Inflammatory macrophage (primary cell): ENCODE results near the gene AP1G1.
A peak's percentile ranks its signal among the peaks of the same experiment; 100 is the strongest.

Experiments
- DNase-seq, 2 donors: peaks; one replicate each; pipeline ENCODE4 v3.0.0-alpha.2; 2020 to 2022

Gene AP1G1

DNA sequence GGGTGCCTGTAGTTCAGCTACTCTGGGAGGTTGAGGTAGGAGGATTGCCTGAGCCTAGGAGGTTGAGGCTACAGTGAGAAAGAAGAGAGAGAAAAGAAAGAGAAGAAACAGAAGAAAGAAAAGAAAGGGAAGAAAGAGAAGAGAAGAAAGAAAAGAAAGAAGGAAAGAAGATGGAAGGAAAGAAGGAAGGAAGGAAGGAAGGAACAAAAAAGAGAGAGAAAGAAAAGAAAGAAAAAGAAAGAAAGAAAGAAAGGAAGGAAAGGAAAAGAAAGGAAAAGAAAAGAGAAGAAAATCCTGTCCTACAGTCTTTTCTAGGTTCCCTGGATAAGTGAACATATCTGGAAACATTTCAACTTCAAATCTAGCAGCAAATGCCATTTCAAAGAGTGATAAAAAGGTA is 54.5 kb downstream of the AP1G1 start:
- DNase-seq = no peak

DNA sequence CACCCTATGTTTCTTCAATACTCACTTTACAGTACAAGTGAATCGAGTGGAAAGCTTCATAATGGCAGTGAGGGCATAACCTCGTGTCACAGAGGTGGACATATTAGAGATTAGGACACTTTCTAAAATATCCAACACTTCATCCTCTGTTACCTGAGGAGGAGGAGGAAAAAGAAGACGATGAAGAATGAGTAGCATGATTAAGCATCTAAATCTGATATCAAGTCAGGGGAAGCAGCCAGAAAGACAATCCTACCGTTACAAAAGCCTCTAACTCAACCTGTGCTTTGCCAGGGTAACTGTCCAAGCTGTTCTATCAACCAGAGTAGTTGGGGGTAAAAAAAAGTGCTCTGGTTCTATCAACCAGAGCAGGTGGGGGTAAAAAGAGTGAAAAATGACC is 60.4 kb downstream of the AP1G1 start:
- no peak for DNase-seq

DNA sequence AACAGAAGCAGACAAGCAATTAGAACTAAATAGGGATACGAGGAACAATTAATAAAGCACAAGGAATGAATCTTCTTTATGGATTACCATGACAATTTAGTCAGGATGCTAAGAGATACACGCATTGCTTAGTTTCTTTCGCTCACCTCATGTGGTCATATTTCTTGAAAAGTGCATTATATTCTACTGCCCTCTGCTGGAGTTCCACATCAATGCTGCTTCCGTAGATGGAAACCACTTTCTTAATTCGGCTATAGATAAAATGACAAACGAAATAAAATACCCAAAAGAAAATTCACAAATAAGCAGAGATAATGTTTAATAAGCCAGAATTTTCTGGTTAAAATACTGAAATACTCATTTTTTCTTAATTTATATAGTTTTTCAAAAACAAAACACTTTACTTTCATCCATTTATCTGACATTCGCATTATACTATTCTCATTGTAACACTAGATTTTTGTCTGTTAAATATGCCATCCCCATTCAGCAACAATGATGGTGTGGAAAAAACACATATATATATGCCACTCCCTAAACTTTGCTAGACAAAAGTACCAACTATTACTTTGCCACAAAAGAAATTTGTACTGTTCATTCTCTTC is 62.1 kb downstream of the AP1G1 start:
- peak; percentile 41 to 43 for DNase-seq

- no peak for DNase-seq
Measured at GRCh38 chr16:71738855-71739254, 69.8 kb downstream of the AP1G1 start.

DNA sequence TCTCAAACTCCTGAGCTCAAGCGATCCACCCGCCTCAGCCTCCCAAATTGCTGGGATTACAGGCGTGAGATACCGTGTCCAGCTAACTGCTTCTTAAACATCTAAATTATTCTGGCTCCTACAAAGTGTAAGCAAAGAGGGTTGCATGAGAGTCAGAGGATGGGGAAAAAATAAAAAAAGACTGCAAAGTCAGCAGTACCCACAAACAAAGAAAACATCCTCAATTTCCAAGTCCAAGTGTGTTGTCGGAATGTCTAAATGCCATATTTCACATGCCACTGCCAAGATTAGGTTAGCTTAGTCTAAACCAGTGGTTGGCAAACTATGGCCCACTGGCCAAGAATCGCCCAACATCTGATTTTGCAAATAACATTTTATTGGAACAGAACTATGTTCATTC is 71.1 kb downstream of the AP1G1 start:
- no peak for DNase-seq

DNA sequence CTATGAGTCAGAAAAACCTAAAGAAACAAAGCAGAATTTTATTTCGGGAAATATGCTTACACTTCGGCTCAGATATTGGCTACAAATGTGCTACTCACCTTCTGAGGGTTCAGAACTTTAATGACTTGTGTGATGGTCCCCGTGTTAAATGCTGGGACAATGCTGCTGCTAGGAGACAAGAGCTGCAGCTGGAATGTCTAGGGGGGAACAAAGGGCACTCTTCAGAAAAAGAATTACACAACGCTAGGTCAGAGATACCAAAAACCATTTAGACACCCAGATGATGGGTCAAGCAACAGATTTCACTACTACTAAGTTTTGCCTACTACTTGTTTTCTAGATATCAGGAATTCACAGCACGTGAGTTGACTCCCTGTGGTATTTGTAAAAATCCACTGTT is 74.1 kb downstream of the AP1G1 start:
- no peak for DNase-seq

DNA sequence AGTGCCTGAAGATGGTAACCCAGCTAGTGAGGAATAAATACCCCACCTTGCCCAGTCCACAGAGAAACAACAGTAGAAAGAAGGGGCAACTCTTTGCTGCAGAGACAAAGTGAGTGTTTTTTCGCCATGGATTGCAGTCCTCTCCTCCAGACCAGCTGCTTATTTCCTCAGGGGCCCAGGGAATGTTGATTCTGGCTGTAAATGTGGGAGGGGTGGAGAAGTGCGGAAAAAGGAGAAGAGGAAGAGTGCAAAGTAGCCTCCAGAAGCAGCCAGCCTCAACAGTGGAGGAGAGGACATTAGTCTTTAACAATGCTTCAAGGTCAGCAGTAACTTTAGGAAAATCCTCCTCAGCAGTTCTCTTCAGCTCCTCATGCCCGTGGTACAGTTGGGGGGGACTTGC is 76.0 kb downstream of the AP1G1 start:
- no peak for DNase-seq

DNA sequence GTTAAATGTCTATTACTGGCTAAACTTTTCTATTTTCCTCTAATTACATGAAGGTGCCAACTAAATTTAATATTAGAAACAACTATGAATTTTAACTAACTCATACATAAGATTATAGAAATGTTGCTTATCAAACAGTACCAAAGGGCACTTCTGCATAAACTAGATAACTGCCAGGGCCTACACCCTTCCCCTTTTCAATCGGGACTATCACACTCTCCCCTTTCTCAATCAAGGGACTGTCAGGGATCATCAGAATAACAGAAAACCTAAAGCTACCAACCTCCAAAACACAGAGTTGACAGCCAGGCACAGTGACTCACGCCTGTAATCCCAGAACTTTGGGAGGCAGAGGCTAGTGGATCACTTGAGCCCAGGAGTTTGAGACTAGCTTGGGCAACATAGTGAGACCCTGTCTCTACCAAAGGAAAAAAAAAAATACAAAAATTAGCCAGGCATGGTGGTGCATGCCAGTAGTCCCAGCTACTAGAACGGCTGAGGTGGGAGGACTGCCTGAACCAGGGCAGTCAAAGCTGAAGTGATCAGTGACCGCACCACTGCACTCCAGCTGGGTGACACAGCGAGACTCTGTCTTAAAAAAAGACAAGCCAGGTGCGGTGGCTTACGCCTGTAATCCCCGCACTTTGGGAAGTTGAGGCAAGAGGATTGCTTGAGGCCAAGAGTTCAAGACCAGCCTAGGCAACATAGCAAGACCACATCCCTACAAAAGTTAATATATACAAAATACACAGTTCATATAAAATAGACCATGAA is 80.9 kb downstream of the AP1G1 start:
- DNase-seq = peak; percentile 21 to 56

DNA sequence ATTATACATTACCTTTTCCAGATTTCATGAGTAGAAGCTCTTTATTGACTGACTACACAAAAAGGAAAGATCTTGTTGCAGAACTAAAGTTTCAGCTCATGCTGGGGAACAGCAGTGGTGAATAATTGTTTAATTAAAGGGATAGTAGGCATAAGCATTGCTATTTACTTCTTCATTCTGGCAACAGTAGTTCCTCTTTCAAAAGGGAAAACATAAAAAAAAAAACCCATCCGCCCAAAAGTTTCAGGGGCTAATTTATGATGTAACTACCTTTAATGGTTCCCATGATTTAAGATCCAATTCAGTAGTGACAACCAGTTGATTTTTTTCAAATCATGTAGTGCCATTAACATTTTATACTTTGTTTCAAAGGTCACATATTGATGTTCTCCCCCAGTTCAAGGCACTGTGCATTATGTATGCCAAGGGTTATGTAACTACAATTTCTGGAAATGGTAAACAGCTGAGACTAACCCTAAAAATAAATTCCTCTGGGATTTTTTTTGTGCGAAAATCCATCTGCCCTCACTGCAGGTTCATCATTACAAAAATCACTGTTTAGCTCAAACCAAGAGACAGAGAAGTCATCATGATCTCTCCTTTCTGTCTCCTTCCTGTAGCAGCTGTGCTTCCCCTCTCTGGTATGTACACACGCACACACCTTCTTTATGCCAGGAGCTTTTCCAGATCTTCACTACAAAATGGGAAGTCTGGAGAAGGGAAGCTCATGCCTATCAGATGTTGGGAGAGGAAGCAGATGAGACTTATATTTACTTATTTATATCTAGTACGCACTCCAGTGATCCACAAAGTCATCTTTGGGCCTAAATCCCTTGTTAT is 81.9 kb downstream of the AP1G1 start:
- DNase-seq = peak; percentile 40 to 70

DNA sequence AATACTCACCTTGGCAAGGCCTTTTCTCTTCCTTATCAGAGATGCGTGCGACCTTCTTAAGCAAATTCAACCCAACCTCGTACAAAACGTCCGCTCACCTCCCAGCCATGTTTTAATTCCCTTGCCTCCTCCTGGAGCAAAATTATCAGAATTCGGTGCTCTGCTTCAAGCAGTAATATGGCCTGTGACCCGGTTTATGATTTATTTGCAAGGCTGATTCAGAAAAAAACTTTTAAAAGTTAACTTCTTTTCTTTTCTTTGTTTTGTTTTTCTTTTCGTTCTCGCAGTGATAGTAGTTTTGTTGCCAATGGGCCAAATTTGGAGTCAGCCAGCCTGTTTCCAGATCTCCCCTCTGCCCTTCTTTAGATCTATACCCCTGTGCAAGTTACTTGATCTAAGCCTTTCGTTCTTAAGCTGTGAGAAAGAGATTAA is 84.3 kb downstream of the AP1G1 start, which contains the start of gene PHLPP2:
TSS of gene PHLPP2 (minus strand) at position 382 of the 432 bp plus-strand sequence. CDS start 9,906 bp downstream, outside the sequence.
- DNase-seq = no peak

DNA sequence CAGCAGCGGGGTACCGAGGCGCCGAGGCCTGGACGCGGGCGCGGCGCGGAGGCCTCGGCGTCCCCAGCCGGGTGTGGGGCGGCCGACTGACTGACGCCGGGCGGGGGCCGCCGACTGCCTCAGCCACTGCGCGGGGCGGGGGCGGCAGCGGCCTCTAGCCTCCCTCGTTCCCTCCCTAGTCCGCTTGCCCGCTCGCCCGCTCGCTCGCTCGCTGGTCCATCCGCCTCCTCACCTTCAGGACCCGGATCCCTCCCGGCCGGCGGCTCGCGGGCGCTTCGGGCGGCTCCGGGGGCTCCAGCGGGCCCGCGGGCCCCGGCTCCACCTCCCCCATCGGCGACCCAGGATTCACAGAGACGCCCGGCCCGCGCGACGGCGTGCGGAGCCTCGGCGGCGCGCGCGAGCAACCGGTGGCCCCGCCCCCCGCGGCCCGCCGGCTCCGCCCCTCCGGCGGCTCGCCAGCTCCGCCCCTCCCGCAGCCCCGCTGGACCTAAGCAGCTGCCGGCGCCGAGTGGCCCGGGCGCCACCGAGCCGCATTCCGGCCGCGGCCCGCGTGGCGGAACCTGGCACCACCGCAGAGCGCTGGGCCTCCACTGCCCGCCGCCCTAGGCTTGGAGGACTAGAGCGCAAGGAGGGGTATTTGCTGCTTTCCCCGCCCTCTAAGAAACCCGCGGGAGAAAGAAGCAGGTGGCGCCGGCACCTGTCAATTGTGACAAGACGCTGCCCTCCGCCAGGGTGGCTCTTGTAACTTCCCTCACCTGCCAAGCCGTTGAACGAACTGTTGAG is 84.9 kb downstream of the AP1G1 start:
- peak; percentile 60 to 78 for DNase-seq

GRCh38 chr16:71722801-71723536 is 85.7 kb downstream of the AP1G1 start:
- peak; percentile 5 to 50 for DNase-seq

- DNase-seq = no peak
Measured at GRCh38 chr16:71721066-71721740, 87.4 kb downstream of the AP1G1 start.

- no peak for DNase-seq
Measured at GRCh38 chr16:71712501-71712900, 96.1 kb downstream of the AP1G1 start.

- no peak for DNase-seq
Measured at GRCh38 chr16:71711789-71712188, 96.8 kb downstream of the AP1G1 start.

- DNase-seq = no peak
Measured at GRCh38 chr16:71709229-71709781, 99.3 kb downstream of the AP1G1 start.

GRCh38 chr16:71708696-71709095 is 99.9 kb downstream of the AP1G1 start:
- DNase-seq = no peak

DNA sequence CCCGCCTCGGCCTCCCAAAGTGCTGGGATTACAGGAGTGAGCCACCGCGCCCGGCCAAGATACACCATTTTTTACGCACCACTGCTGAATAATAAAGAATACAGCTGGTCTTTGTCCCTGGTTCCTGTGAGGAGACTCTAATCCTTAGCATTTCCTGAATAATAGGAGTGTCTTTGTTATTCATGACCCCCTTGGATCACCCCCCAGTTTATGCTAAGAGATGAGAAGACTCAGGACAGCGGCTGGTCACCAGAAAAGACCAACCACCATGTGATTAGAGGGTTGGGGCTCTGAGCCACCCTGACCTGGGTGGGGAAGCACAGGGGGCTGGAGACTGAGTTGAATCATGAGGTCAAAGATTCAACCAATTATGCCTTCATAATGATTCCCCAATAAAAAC is 101.4 kb downstream of the AP1G1 start:
- no peak for DNase-seq

DNA sequence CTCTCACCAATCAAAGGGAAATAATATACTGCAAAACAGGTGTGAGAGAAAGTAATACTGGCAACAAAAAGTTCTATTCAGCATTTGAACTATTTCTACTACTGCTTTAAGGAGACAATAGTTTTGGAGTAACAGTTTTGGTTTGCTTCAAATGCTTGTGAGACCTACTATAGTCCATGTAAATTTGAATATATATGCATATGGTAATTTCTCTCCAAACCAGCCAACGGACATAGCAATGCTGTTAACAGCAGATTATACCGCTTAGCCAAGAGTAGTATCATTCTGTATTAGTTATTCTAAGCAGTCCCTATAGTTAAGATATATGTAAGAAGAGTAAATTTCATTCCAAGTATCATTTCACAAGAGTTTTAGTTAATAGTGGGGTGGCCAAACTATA is 102.6 kb downstream of the AP1G1 start:
- no peak for DNase-seq

DNA sequence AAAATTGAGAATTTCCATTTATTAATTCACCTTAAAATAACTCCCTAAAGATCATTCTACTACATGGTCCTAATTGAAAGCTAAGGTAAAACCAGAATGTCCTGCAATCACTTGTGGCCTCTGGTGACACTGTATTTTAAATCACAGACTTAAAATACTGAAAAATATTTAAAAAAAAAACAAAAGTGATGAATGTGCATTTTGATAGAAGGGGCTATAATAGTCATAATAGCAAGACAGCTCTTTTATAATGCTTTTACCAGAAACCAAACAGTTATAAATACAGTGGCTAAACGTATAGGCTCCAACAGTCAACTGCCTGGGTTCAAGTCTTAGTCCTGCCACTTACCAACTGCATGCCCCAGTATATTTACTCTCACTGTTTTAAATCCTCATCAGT is 105.3 kb downstream of the AP1G1 start:
- DNase-seq = no peak

GRCh38 chr16:71700831-71701230 is 107.8 kb downstream of the AP1G1 start:
- peak; percentile 82 to 92 for DNase-seq
